Liver (tissue), 3 donors: ENCODE measurements around the gene ST6GALNAC3.

Source experiments
- CTCF ChIP-seq: fragments of 150-350 bp; IDR thresholded peaks from 2 replicates; pipeline ENCODE4 v1.5.1; 2017; ENCODE audit warnings: improper control_type of control experiment, low read depth, low read length; ENCODE audit not compliant: missing input control
- GABPA ChIP-seq, 2 donors: IDR thresholded peaks in 1 of 2; conservative IDR thresholded peaks in 1 of 2; 2 replicates each; pipeline ENCODE4 v1.6.1; 2016; ENCODE audit warnings: antibody characterized with exemption in 2 of 2, mild to moderate bottlenecking in 1 of 2, moderate library complexity in 1 of 2
- JUND ChIP-seq, 2 donors: IDR thresholded peaks; 2 replicates each; pipeline ENCODE4 v1.6.1; 2016; ENCODE audit warnings: antibody characterized with exemption in 2 of 2
- MAX ChIP-seq: IDR thresholded peaks from 2 replicates; pipeline ENCODE4 v1.6.1; 2016; ENCODE audit warnings: antibody characterized with exemption
- RAD21 ChIP-seq, 2 donors: IDR thresholded peaks; 2 replicates each; pipeline ENCODE4 v1.6.1; 2016; ENCODE audit warnings: antibody characterized with exemption in 2 of 2, mild to moderate bottlenecking in 2 of 2
- SP1 ChIP-seq: IDR thresholded peaks from 2 replicates; pipeline ENCODE4 v1.6.1; 2018; ENCODE audit warnings: antibody characterized with exemption, mild to moderate bottlenecking
- TAF1 ChIP-seq: conservative IDR thresholded peaks from 2 replicates; pipeline ENCODE4 v1.6.1; 2016; ENCODE audit warnings: antibody characterized with exemption, mild to moderate bottlenecking
- YY1 ChIP-seq: IDR thresholded peaks from 2 replicates; pipeline ENCODE4 v1.6.1; 2016; ENCODE audit warnings: antibody characterized with exemption, mild to moderate bottlenecking
- ZBTB33 ChIP-seq: IDR thresholded peaks from 2 replicates; pipeline ENCODE4 v1.6.1; 2016; ENCODE audit warnings: antibody characterized with exemption
- donor health status: healthy.
- donor health status: healthy.

- TF ChIP-seq YY1 (no peak), RAD21 (IDR thresholded peaks at IDR 0.05) (no peak), TAF1 (no peak), CTCF (no peak), JUND (IDR thresholded peaks at IDR 0.05) (no peak), ZBTB33 (no peak), GABPA (IDR thresholded peaks at IDR 0.05 in 1 of 2, conservative IDR thresholded peaks at IDR 0.05 in 1 of 2) (no peak), SP1 (no peak), MAX (no peak)
Observed at GRCh38 chr1:76079475-76080227, 5.1 kb downstream of the ST6GALNAC3 start.
